Prostate gland (tissue), 2 donors: ENCODE data around the gene SCN4A. TPM values are rescaled to one million over a fixed set of nuclear protein-coding genes. Genes with fewer than 3 reads are reported as not detected.
"Not testable (repeated sequence)": the region's sequence is repeated elsewhere in the genome, so short reads cannot be mapped to it uniquely, and the experiment has no call there.

ENCODE experiments used
- DNase-seq: peaks from one replicate; pipeline ENCODE4 v3.0.0-alpha.2; 2019; ENCODE audit warnings: low spot score
- H3K27ac ChIP-seq, 2 donors: fragments of 200-600 bp; sonication (generic); 2 replicates each; pipeline ENCODE4 v1.5.1; 2017 to 2019
- H3K27me3 ChIP-seq: fragments of 200-600 bp; sonication (generic); replicated peaks from 2 replicates; pipeline ENCODE4 v1.5.1; 2019; ENCODE audit not compliant: insufficient read depth
- H3K36me3 ChIP-seq, 2 donors: fragments of 200-600 bp; sonication (generic); 1 replicate in 1 of 2; 2 replicates in 1 of 2; pipeline versions ENCODE4 v1.5.1 to v1.8.1; 2017 to 2019
- H3K4me1 ChIP-seq: fragments of 200-600 bp; sonication (generic); replicated peaks from 2 replicates; pipeline ENCODE4 v1.5.1; 2019
- H3K4me3 ChIP-seq, 2 donors: fragments of 200-600 bp; sonication (generic); 2 replicates each; pipeline ENCODE4 v1.5.1; 2017 to 2019
- H3K9me3 ChIP-seq: fragments of 200-600 bp; sonication (generic); 2 replicates; pipeline ENCODE4 v1.5.1; 2017
- WGBS: methylation state at CpG from one replicate; pipeline ENCODE4 v1.1.5; 2018; 5-methylcytosine and 5-hydroxymethylcytosine counted together
- intact Hi-C: fragments of 100-400 bp; cut with DNase I; formaldehyde crosslinking; loops from one replicate; pipeline ENCODE4 v1.14.2; 2022
- total RNA-seq, 2 donors: library from RNA; depleted of rRNA; stranded (reverse); fragments of >200 nt; gene quantifications; one replicate each; pipeline ENCODE4 v1.1.0, GENCODE V29; 2016
- TF ChIP-seq, protein P1 (sequence below), 4 experiments: fragments of 200-600 bp in 2 of 4; fragments of 450-650 bp in 2 of 4; sonication (generic) in 2 of 4; IDR thresholded peaks; 1 replicate in 3 of 4; 2 replicates in 1 of 4; pipeline ENCODE4 v1.5.1; 2016 to 2019; ENCODE audit warnings: antibody characterized with exemption in 4 of 4, mild to moderate bottlenecking in 2 of 4, moderate library complexity in 2 of 4

The SCN4A gene
- total RNA-seq, 2 donors from 2014 or later, result 0.23 TPM

DNA sequence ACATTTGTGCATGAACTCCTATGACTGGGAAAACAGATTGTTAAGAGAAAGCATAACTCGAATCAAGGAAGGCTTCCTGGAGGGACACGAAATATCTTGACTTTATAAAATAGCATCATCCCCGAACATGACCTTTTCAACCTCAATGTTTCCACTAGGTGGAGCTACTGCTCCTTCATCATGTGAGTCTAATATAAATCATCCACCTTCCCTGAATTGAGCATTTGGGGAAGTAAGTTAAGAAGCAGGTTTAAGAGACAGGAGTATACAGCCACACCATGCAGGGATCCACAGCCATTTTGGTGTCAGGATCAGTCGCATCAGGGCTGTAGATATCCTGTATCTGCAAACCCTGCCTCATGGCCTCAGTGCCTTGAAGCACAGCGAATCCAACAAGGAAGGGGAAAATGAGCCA is 68.9 kb downstream of the SCN4A start:
- intact Hi-C loops, H3K4me1 ChIP-seq, H3K9me3 ChIP-seq, H3K4me3 ChIP-seq, H3K36me3 ChIP-seq, H3K27me3 ChIP-seq, DNase-seq, H3K27ac ChIP-seq: not testable (repeated sequence)
- 47% methylated on average over 5 of the region's 5 CpGs for WGBS
- TF ChIP-seq, protein P1, sequence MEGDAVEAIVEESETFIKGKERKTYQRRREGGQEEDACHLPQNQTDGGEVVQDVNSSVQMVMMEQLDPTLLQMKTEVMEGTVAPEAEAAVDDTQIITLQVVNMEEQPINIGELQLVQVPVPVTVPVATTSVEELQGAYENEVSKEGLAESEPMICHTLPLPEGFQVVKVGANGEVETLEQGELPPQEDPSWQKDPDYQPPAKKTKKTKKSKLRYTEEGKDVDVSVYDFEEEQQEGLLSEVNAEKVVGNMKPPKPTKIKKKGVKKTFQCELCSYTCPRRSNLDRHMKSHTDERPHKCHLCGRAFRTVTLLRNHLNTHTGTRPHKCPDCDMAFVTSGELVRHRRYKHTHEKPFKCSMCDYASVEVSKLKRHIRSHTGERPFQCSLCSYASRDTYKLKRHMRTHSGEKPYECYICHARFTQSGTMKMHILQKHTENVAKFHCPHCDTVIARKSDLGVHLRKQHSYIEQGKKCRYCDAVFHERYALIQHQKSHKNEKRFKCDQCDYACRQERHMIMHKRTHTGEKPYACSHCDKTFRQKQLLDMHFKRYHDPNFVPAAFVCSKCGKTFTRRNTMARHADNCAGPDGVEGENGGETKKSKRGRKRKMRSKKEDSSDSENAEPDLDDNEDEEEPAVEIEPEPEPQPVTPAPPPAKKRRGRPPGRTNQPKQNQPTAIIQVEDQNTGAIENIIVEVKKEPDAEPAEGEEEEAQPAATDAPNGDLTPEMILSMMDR (IDR thresholded peaks at IDR 0.05), result peak in 2 of 4 experiments; percentile 11 to 38

DNA sequence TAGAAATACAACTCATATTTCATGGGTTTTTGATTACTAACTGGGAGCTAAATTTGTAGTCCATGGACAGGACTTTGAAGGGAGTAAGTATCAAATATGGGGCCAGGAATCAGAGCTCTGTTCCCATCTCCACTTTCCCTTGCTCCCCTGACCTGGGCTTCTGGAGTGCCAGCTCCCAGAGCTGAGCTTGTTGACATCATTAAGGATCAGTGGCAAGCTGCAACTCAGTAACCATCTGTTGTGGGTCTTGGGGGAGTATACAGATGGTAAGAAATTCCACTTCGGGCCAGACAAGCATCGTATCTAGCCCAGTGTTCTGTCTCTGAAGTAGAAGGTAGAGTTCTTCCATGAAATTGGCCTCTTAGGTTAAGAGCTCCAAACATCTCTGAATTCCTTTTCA is 70.7 kb downstream of the SCN4A start:
- H3K4me1 ChIP-seq, H3K27me3 ChIP-seq, H3K27ac ChIP-seq, intact Hi-C loops, DNase-seq, H3K4me3 ChIP-seq, H3K9me3 ChIP-seq, H3K36me3 ChIP-seq: not testable (repeated sequence)
- 91% methylated on average over 2 of the region's 2 CpGs for WGBS

DNA sequence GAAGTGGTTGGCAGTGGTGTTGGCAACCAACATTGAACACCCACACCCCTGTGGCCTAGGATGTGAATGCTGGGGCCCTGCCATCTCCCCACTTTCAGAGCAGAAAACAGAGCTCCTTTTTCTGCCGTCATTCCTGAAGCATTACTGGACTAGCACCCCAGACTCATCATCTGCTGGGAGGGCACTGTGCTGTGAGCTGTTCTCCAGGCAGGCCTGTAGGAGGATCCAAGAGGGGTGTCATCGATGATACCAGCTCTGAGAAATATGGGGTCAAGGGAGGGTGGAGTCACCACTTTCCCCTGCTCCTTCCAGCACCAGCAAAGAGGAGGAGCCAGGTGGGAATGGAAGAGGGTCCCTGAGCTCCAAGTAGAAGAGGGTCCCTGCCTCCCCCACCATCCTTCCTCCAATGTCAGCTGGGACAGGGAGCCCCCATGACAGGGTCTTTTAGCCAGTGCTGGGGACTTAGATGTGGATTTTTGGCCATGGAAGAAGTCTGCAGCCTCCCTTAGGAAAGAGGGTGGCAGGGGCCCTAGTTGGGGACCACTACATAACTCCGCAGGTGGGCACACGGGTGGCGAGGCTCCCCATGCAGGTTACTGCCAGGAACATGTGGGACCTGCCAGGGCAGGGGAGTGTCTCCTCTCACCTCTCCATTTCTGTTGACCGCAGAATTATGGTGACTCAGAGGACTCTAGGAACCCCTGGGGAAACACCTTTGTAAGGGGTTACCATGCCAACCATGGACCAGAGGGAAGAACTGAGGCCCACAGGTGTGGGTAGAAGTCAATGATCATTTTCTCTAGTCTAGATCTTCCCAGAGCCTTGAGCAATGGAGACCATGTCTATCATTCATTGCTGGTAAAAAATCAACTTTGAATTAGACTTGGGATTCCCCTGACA is 73.6 kb downstream of the SCN4A start:
- H3K4me3 ChIP-seq, H3K27me3 ChIP-seq, intact Hi-C loops, H3K27ac ChIP-seq, H3K36me3 ChIP-seq, H3K4me1 ChIP-seq, H3K9me3 ChIP-seq, DNase-seq: not testable (repeated sequence)
- 77% methylated on average over 6 of the region's 6 CpGs for WGBS

DNA sequence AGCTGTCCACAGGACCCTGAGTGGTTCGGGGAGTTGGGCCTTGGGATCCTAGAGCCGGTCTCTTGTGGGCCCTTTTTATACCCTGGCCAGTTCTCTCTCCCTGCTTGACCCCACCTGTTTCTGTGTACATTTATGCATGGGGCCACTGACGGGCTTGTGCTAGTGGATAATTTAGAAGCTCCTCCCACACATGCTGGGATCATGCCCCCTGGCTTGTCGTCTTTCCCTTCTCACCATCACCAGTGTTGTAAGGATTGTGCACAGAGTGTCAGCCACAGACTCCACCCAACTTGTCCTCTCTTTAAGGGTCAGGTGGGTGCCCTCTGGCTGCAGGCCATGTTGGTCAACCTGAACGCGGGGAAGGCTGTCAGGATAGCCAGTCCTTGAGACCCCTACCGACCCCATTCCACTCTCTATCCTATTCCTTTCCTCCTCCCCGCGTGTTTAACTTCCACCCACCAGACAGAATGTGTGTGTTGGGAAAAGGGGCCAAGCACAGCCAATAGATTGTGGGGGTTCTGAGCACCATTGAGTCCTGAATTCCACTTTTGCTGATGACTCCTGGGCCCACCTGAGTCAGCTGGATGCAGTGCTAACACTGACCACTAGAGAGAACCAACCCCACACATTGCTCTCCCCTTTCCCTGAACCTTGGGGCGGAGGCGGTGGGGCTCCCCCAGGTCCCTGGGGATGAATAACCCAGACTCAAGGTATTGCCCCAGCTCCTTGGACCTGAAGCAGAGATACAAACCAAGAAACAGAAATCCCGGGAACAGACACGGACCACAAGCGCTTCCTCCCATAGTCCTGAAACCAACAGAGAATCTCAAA is 76.0 kb downstream of the SCN4A start, which contains the start of gene CSH1:
TSS of gene CSH1 (minus strand) at position 51 of the 831 bp plus-strand sequence. CDS start 63 bp downstream, outside the sequence.
- DNase-seq, H3K9me3 ChIP-seq, H3K27me3 ChIP-seq, H3K36me3 ChIP-seq, H3K4me3 ChIP-seq, intact Hi-C loops, H3K4me1 ChIP-seq, H3K27ac ChIP-seq: not testable (repeated sequence)
- WGBS, result 96% methylated on average over 10 of the region's 14 CpGs

DNA sequence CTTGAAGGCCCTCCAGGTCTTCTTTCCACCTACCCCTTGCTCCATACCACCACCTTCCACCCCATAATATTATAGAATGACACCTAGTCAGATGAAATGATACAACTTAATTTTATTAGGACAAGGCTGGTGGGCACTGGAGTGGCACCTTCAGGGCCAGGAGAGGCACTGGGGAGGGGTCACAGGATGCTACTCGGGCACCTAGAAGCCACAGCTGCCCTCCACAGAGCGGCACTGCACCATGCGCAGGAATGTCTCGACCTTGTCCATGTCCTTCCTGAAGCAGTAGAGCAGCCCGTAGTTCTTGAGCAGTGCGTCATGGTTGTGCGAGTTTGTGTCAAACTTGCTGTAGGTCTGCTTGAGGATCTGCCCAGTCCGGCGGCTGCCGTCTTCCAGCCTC is 77.9 kb downstream of the SCN4A start:
- H3K27ac ChIP-seq, DNase-seq, H3K27me3 ChIP-seq, H3K9me3 ChIP-seq, H3K4me1 ChIP-seq, H3K4me3 ChIP-seq, H3K36me3 ChIP-seq, intact Hi-C loops: not testable (repeated sequence)
- 88% methylated on average over 10 of the region's 10 CpGs for WGBS

DNA sequence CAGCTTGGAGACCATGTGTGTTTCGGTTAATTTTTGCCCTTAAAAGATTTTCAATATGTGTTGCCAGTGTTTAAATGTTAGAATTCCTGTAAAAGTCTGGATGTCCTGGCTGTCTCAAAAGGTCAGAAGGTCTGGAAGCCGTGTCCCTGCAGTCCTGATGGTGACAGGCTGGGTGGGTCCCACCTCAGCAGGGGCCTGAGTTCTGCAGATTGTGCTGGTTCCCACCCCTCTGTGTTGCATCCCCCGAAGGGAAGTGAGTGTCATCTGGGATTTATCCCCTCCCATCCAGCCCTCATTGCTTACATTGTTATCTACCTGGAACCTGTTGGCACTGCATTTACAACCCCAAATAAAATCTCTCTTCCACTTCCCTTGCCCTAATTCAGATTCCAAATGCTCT is 78.7 kb downstream of the SCN4A start:
- H3K9me3 ChIP-seq, H3K27ac ChIP-seq, H3K4me1 ChIP-seq, intact Hi-C loops, H3K36me3 ChIP-seq, H3K4me3 ChIP-seq, H3K27me3 ChIP-seq, DNase-seq: not testable (repeated sequence)
- WGBS, result 60% methylated on average over 3 of the region's 3 CpGs

DNA sequence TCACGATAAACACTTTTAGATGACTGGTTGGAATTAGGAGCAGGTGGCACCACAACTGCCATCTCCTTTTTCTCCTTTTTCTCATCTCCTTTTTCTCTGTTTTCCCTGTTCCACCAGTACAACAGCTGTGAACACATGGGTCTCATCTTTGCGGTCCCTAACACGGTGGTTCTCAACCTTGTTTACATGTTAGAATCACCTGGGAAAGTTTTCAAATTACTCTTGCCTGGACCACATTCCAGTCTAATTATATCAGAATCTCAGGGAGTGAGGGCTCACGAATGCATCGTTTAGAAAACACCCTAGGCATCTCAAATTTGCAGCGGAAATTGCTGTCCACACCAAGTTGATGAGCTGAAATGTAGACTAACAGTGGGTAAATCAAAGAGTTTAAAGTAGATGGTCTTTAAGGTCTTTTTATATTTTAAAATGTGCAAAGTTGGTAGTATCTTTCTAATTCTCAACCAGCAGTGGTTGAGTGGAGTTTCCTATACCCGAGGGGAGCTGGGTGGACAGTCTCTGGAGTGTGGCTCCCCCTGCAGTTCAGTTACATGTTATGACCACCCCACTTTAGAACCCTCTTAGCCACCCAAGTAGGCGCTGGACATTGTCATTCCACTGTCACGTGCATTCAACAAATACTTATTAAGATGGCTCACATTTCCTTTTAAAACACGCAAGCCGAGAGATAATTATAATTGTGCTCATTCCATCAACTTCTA is 80.2 kb downstream of the SCN4A start:
- H3K4me3 ChIP-seq, H3K36me3 ChIP-seq, H3K27ac ChIP-seq, intact Hi-C loops, H3K4me1 ChIP-seq, DNase-seq, H3K9me3 ChIP-seq, H3K27me3 ChIP-seq: not testable (repeated sequence)
- WGBS, result 50% methylated on average over 11 of the region's 11 CpGs
